Adipose tissue (tissue), 3 donors: ENCODE results near the gene FAM72C. TPM values are rescaled to one million over a fixed set of nuclear protein-coding genes. Genes with fewer than 3 reads are reported as not detected.
"Not testable (repeated sequence)": the region's sequence is repeated elsewhere in the genome, so short reads cannot be mapped to it uniquely, and the experiment has no call there.

ENCODE experiments used
- H3K27ac ChIP-seq: one replicate; pipeline ENCODE4 v1.5.1; 2013; ENCODE audit warnings: low read depth, low read length
- WGBS, 3 donors: extraction: QIAGEN DNeasy Blood & Tissue Kit; methylation state at CpG; one replicate each; pipeline ENCODE4 v1.1.7; 2013; 5-methylcytosine and 5-hydroxymethylcytosine counted together
- polyA plus RNA-seq, 3 donors: library from polyadenylated mRNA; stranded (reverse); fragments of 200-250 nt; gene quantifications; one replicate each; pipeline ENCODE4 v1.2.3, GENCODE V29; 2013
- donor health status: healthy with polysubstance abuse.
- donor health status: Bipolar disorder and iron deficiency.
- donor health status: healthy.

Gene FAM72C
- polyA plus RNA-seq, 3 donors = 0.04 to 0.06 TPM; not detected in 1

GRCh38 chr1:143988602-143989426 lies 17.0 kb upstream of the FAM72C start:
- 67 to 79% (median 71%) methylated on average over 1 of the region's 10 CpGs for whole genome bisulfite sequencing, 3 donors
- H3K27ac ChIP-seq = not testable (repeated sequence)

DNA sequence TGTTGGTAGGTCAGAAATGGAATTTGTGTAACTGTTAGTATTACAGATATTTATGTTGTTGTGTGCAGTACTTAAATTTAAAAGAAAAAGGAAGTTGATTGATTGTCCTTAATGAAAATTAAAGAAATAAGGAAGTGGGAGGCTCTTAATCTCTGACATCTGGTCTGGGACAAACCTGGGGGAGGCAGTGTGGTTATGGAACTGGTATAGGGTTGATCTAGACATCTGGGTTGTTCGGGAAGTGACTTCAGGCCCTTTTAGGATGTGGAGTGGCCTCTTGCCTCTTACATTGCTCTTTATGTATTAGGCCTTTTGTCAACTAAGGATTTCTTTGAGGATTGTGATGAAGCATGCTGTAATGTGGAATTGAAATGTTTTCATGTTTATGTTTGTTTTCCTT lies 16.1 kb upstream of the FAM72C start:
- not testable (repeated sequence) for H3K27ac ChIP-seq
- WGBS, 3 donors = no CpG with 5 or more reads among the region's 1 CpG

DNA sequence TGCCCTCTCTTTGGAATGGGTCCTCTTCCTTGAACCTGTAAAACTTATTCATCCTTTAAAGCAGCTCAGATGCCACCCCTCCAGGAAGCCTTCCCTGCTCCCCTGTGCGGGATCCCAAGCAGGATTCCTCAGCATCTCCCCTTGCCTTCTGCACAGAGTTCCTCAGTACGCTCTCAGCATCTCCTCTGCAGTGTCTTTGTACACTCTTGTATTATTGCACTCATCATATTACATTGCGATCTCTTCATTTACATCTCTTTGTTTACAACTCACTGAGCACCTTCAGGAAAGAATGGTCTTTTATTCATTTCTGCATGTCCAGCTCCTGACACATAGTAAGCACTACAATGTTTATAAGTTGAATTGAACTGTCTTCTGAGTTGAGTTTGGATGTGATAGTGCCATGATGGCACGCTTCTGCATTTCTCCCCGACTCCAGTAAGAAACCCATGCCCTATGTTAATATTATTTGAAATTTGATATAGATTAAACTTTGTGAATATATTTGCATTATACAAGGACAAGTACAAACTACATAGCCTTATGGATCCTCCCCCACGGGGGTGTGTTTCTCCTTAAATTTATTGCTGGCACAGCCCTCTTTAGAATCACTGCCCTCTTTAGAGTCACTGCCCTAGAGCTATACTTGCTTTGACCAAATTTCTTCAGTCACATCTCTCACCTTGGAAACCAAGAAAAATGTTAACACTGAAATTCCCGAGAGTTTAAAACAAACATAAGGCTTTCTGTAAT lies 13.1 kb upstream of the FAM72C start:
- H3K27ac ChIP-seq = not testable (repeated sequence)
- WGBS, 3 donors = 79 to 100% (median 100%) methylated on average over 3 of the region's 7 CpGs

- not testable (repeated sequence) for H3K27ac ChIP-seq
- WGBS, 3 donors = 0% methylated on average over 4 to 11 of the region's 31 CpGs
These were observed 2.6 kb upstream of the FAM72C start for GRCh38 chr1:143974416-143974815.

DNA sequence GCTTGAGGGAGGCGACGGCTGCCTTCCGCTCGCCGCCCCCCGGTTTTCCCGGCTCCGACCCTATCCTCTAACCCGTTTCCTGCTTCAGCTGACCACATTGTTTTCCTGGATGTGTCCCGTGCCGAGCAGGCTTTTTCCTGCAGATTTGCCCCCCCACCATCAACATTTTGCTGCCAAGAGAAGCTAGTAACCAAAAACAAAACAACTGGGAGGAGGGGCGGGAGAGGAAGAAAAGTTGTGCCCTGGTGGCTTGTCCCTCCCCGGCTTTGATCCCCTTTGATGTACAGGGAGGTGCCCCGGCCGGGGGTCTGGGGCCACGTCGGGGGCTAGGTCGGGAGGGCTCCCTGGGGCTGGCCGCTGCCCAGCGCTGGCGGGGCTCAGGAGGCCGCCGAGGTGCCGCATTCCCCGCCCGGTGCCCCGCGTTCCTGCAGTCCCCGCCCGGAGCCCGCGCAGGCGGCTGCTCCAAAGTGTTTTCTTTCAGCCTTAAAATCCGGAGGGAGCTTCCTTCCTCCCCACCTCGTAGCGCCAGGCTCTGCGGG lies 2.2 kb upstream of the FAM72C start:
- not testable (repeated sequence) for H3K27ac ChIP-seq
- WGBS, 3 donors = 0 to 2% (median 0%) methylated on average over 4 to 10 of the region's 37 CpGs

DNA sequence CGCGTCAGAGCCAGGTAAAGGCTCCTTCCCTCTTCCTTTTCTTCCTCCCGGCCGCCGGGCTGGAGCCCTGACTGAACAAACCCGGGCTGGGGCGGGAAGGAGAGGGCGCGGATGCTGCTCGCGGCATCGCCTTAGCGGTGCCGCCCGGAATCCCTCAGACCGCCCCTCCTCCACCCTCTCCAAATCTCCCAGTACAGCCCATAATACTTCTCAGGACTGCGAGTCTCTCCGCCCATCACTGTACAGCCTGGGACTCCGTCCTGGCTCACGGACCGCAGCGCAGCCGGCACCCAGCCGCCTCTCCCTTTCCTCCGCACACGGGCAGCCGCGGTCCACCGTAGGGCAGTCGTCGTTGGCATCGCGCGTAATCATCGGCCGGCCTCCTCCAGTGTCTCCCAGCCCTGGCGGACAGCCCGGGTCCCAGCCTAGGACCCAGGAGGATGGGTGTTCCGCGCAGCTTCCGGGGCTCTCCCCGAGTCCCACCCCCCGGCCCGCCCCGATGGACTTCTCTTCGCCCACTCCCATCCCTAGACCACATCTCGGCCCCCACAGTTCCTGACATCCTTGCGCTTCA lies 1.1 kb upstream of the FAM72C start:
- not testable (repeated sequence) for H3K27ac ChIP-seq
- WGBS, 3 donors = no CpG with 5 or more reads among the region's 48 CpGs

DNA sequence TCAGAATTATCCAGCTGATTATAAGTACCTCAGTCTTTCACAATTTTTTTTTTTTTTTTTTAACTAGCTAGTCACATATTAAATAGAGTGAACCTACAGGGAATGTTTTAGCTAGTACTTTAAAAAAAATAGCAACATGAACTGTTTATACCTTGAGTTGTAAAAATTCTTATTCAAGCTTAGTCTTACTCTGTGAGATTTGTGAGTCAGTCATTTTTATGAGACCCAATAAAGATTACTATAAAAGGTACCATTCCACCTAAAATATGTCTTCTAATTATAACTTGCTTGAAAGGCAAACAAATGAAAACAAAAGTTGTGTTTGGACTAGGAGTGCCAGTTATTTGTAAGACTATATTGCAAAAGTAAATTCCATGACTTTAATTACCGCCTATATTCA lies 5.9 kb downstream of the FAM72C start:
- no CpG with 5 or more reads among the region's 1 CpG for WGBS, 3 donors
- not testable (repeated sequence) for H3K27ac ChIP-seq

GRCh38 chr1:143964294-143964693 lies 7.5 kb downstream of the FAM72C start:
- no CpG with 5 or more reads among the region's 2 CpGs for WGBS, 3 donors
- H3K27ac ChIP-seq = not testable (repeated sequence)

DNA sequence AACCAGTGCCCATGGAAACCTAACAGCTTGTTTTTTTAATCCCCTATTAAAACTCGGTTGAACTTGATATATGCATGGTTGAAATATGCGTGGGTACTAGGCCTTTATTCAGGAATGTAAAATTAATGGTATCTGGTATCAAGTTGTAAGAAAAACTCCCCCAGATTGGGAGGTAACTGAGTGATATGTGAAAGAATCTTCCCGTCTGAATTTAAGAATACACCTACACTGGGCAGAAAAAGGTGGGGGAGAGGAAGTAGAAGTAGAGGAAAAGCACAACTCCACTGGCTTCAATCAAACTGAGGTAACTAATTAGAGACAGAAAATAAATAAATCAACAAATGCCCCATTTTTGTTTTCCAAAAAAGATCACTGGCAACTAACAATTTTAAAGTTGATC lies 15.9 kb downstream of the FAM72C start:
- not testable (repeated sequence) for H3K27ac ChIP-seq
- no CpG with 5 or more reads among the region's 3 CpGs for WGBS, 3 donors

DNA sequence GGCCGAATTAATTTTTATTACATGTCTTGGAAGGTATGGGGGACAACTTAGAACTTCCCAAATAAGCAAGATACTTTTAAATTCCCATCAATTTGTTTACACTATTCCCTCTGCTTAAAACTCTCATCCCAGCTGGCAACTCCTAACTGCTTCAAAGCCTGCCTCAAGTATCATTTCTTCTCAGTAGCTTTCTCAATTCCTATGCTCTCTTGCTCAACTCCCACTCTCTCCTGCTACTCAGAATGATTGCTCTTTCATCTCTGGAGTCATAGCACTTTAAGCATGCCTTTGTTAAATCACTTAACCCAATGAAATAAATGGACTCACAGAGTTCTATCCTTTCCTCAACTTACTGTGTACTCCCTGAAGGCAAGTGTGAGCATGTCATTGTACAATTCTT lies 18.9 kb downstream of the FAM72C start:
- WGBS, 3 donors = no CpG with 5 or more reads among the region's 1 CpG
- not testable (repeated sequence) for H3K27ac ChIP-seq

- H3K27ac ChIP-seq = not testable (repeated sequence)
- no CpG with 5 or more reads among the region's 6 CpGs for WGBS, 3 donors
These were observed 20.0 kb downstream of the FAM72C start for GRCh38 chr1:143951485-143952391.

DNA sequence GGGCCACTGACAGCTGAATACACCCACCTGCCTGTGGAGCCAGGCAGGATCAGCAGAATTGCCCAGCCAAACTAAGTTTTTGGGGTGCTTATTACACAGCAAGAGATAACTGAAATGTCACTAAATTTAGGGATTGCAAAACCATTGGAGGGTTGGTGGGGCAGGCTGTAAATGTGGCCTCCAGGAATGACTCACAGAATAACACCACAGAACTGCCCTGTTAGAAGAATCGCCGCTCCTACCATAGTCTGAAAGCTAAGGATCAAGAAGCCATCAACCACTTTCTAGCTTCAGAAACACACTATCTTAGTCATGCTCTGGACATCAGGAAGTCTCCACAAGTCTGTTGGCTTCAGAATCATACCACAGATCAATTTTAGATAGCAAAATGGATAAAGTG lies 24.0 kb downstream of the FAM72C start:
- H3K27ac ChIP-seq = not testable (repeated sequence)
- no CpG with 5 or more reads among the region's 2 CpGs for WGBS, 3 donors

- no CpG with 5 or more reads among the region's 3 CpGs for WGBS, 3 donors
- not testable (repeated sequence) for H3K27ac ChIP-seq
These were observed 26.5 kb downstream of the FAM72C start for GRCh38 chr1:143945253-143945652.

GRCh38 chr1:143944576-143945240 lies 27.1 kb downstream of the FAM72C start:
- not testable (repeated sequence) for H3K27ac ChIP-seq
- WGBS, 3 donors = no CpG with 5 or more reads among the region's 5 CpGs

GRCh38 chr1:143943319-143943978 lies 28.3 kb downstream of the FAM72C start:
- not testable (repeated sequence) for H3K27ac ChIP-seq
- WGBS, 3 donors = no CpG with 5 or more reads among the region's 7 CpGs

DNA sequence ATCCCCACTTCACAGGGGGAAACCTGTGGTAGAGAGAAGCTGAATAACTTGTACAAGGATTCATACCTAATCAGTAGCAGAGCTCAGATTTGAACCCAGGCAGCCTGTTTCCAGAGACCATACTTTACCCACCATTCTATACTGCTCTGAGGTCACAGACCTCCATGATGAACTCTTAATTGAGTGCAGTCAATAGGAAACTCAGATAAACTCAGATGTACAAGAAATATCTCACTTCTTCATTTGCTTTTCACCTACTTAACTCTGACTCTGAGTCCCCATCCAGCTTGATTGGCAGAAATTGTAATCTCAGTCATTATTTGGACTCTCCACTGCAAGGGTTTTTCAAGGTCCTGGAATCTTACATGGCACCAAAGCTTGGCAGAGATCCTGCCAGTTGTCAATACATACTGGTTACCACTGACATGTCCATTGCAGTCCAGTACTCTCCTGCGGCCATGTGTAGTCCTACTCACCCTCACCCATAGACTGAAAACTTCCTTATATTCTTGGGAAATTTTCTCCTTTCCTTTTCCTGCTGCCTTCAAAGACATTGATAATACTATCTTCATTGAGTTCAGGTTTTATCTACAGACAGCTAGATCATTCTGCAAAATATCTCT lies 29.4 kb downstream of the FAM72C start:
- not testable (repeated sequence) for H3K27ac ChIP-seq
- no CpG with 5 or more reads among the region's 1 CpG for WGBS, 3 donors

GRCh38 chr1:143939666-143940065 lies 32.1 kb downstream of the FAM72C start:
- WGBS, 3 donors = no CpG with 5 or more reads among the region's 2 CpGs
- H3K27ac ChIP-seq = not testable (repeated sequence)
